ENCODE measurements around the gene GMIP.

GRCh38 chr19:19610376-19611202 is 32.9 kb downstream of the GMIP start:
- TF ChIP-seq CTCF (conservative IDR thresholded peaks at IDR 0.05; ENCODE audit: low read depth, low read length), result no peak
- no peak for TF ChIP-seq EZH2phosphoT487 (IDR thresholded peaks at IDR 0.05; ENCODE audit: borderline replicate concordance, low read length)

All from PC-3 (cell line).